Effector CD8-positive, alpha-beta T cell (primary cell): ENCODE results near the gene LHPP.
"Not testable (repeated sequence)": the region's sequence is repeated elsewhere in the genome, so short reads cannot be mapped to it uniquely, and the experiment has no call there.

ENCODE experiments used
- DNase-seq: peaks from one replicate; lab custom pipeline; 2025; lab: John Stamatoyannopoulos, UW

The LHPP gene

GRCh38 chr10:124573726-124574455 is 112.3 kb downstream of the LHPP start:
- no peak for DNase-seq

- no peak for DNase-seq
Observed at GRCh38 chr10:124574456-124575070, 112.9 kb downstream of the LHPP start.

- DNase-seq: no peak
Observed at GRCh38 chr10:124575107-124576035, 113.7 kb downstream of the LHPP start.

GRCh38 chr10:124576526-124577420 is 115.2 kb downstream of the LHPP start:
- no peak for DNase-seq

GRCh38 chr10:124577651-124578050 is 116.0 kb downstream of the LHPP start:
- DNase-seq: no peak

GRCh38 chr10:124578231-124579010 is 116.8 kb downstream of the LHPP start:
- no peak for DNase-seq

GRCh38 chr10:124579011-124579399 is 117.4 kb downstream of the LHPP start:
- no peak for DNase-seq

- DNase-seq: no peak
Observed at GRCh38 chr10:124586142-124586541, 124.5 kb downstream of the LHPP start.

DNA sequence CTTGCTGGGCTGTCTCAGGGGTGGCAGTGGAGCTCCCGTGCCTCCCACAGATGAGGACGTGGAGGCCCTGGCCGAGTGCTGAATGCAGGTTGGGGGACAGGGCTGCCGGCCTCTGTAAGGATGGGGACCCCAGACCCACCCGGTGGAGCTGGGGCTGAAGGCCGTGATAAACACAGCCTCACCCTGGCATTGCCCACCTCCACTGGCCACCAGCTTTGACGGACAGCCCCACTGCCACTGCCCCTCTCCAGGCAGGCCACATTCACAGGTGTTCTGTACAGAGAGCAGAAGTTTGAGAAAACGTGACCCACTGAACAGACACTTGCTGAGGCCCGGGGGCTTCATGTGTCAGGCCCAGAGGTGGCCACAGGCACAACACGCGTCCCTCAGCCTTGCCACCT is 126.2 kb downstream of the LHPP start:
- no peak for DNase-seq

- DNase-seq: not testable (repeated sequence)
Observed at GRCh38 chr10:124588341-124588735, 126.7 kb downstream of the LHPP start.

- no peak for DNase-seq
Observed at GRCh38 chr10:124588736-124589490, 127.3 kb downstream of the LHPP start.

- DNase-seq: no peak
Observed at GRCh38 chr10:124589491-124590041, 127.9 kb downstream of the LHPP start.

- no peak for DNase-seq
Observed at GRCh38 chr10:124590216-124591122, 128.8 kb downstream of the LHPP start.

DNA sequence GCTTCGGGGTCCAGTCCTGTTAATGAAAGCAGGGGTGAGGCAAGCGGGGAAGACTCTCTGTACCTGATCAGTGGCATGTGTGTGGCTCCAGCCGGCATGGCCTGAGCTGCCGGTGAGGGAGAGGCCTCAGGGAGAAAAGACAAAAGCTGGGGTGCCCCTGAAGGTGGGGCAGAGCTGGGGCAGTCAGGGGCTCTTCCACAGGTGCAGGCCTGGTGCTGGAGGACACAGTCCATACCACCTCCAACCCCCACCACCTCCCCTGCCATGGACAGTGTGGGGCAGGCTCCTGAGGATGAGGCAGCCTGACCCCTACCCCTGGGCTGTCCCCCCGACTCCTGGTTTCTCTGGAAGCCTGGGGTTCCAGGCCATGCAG is 129.5 kb downstream of the LHPP start:
- no peak for DNase-seq

GRCh38 chr10:124592101-124592500 is 130.5 kb downstream of the LHPP start:
- no peak for DNase-seq

- DNase-seq: no peak
Observed at GRCh38 chr10:124592736-124593430, 131.3 kb downstream of the LHPP start.

DNA sequence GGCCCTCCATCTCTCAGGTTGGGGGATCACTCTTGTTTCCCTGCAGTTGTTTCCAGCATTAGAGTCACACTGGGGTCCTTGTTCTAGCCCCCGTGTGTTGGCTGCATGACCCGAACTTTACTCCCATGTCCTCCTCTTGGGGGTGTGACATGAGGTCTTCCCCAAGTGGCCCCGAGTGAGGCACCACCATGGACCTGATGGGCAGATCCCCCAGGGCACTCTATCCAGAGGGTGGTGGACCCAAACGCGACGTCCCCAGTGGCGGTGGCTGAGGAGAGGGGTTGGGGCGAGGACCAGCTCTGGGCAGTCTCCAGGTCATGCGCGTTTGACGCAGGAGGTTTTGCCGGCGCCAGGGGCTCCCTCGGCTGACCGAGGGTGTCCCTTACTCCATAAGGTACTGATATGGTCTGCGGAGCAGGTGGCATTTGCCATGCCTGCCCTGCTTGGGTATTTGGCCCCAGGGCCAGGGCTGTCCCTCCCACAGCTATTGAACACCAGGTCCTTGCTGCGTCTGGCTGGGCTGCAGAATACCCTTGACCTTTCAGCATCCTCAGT is 131.9 kb downstream of the LHPP start:
- DNase-seq: no peak

DNA sequence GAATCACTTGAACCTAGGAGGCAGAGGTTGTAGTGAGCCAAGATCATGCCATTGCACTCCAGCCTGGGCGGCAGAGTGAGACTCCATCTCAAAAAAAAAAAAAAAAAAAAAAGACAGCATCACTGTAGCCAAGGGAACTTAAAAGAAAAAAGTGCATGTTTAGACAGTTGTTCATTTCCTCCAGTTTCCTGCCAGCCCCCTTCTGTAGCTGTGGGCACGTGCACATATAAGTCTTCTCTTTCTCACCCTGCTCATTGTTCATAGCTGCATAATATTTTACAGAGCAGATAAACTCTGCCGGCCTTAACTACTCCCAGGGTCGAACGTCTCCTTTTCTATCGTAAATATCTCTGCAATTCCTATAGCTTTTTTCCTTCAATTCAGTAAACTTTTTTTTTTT is 132.6 kb downstream of the LHPP start:
- DNase-seq: no peak
